ENCODE data around the gene RPL19. TPM values are rescaled to one million over a fixed set of nuclear protein-coding genes. Genes with fewer than 3 reads are reported as not detected.

The RPL19 gene
- total and polyA plus RNA-seq, 8 donors, result 1,114 to 4,546 (median 2,476) TPM

DNA sequence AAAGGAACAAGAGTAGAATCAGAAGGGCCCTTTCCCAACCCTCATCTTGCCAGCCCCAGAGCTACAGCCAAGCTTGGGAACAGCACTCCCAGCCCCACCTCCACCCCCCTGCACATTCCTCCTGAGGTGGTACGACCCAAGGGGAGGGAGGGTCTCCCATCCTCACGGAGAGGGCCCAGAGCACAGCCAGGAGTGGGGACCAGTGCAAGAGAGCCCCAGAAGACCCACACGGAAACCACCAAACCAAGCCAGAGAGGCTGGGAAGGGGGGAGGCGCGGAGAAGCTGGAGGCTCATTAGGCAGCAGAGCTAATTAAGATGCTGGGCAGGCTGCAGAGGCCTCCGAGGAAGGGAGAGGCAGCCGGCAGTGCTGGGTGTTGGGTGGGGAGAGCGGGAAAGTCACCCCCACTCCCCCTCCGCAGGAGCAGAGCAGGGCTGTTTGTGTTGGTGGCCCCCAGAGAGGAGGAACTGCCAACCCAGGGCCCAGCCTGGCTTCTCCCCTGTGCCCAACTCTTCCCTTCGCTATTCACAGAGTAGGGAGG lies 5.0 kb upstream of the RPL19 start:
- TF ChIP-seq, protein P1, sequence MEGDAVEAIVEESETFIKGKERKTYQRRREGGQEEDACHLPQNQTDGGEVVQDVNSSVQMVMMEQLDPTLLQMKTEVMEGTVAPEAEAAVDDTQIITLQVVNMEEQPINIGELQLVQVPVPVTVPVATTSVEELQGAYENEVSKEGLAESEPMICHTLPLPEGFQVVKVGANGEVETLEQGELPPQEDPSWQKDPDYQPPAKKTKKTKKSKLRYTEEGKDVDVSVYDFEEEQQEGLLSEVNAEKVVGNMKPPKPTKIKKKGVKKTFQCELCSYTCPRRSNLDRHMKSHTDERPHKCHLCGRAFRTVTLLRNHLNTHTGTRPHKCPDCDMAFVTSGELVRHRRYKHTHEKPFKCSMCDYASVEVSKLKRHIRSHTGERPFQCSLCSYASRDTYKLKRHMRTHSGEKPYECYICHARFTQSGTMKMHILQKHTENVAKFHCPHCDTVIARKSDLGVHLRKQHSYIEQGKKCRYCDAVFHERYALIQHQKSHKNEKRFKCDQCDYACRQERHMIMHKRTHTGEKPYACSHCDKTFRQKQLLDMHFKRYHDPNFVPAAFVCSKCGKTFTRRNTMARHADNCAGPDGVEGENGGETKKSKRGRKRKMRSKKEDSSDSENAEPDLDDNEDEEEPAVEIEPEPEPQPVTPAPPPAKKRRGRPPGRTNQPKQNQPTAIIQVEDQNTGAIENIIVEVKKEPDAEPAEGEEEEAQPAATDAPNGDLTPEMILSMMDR (IDR thresholded peaks at IDR 0.05), result no peak
- TF ChIP-seq EP300 (IDR thresholded peaks at IDR 0.05) (no peak), POLR2AphosphoS5 (IDR thresholded peaks at IDR 0.05) (no peak), POLR2A (IDR thresholded peaks at IDR 0.05) (no peak)
- peaks cover 0 to 41% (median 37%) of the 10 kb centered on the region in 4 donors for H3K36me3 ChIP-seq
- 73 to 83% (median 76%) methylated on average over 5 to 10 of the region's 10 CpGs for WGBS, 5 donors
- no peak overlapping the region for H3K4me3 ChIP-seq
- intact Hi-C loops (cut with DNase I; ENCODE audit: low total_unique reads), result no loop called here
- peak overlapping the region in 4 of 5 donors; percentile 10 to 97 (median 10) for H3K27ac ChIP-seq
- no peak for DNase-seq
- no peaks in the 10 kb centered on the region for H3K27me3 ChIP-seq
- H3K9me3 ChIP-seq, result no peaks in the 10 kb centered on the region
- peaks cover 28 to 58% (median 47%) of the 10 kb centered on the region in 4 donors for H3K4me1 ChIP-seq

DNA sequence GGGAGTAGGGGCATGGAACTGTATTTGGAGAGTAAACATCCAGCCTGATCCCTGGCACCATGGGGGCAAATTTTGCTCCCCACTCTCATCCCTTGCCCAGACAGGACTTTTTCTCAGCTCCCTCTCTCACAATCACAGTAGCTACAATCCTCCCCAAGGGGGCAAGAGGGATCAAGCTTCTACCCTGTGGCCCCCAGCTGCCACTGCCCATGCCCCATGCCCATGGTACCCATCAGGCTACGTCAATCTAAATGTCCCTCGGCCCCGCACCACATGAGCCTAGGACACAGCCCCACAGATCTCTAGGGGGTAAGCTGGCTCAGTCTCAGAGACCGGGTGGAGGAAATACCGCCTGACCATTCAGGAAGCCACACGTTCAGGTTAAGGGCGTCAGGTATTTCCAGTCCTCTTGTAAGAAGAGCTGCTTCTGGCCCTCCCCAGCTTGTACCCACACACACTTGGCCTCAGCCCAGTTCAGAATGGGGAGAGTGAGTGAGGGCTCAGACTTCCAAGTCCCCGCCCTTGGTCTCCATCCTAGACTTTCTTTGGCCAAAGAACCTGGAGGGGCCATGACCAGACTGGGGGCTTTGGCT lies 4.4 kb upstream of the RPL19 start:
- no peak for TF ChIP-seq POLR2A (IDR thresholded peaks at IDR 0.05)
- TF ChIP-seq EP300 (IDR thresholded peaks at IDR 0.05), result no peak
- TF ChIP-seq, protein P1 (IDR thresholded peaks at IDR 0.05), result no peak
- no peak for TF ChIP-seq POLR2AphosphoS5 (IDR thresholded peaks at IDR 0.05)
- Histone ChIP-seq H3K9me3 (no peaks in the 10 kb centered on the region), H3K4me3 (peak overlapping the region in 2 of 4 donors; percentile 79 to 83), H3K27me3 (no peaks in the 10 kb centered on the region), H3K27ac (peak overlapping the region in 4 of 5 donors; percentile 10 to 97 (median 10)), H3K4me1 (peaks cover 28 to 58% (median 47%) of the 10 kb centered on the region in 4 donors), H3K36me3 (peaks cover 0 to 35% (median 31%) of the 10 kb centered on the region in 4 donors)
- peak in 1 of 2 donors; percentile 55 for DNase-seq
- WGBS, 5 donors, result 53 to 74% (median 55%) methylated on average over 6 to 8 of the region's 8 CpGs
- intact Hi-C loops (cut with DNase I; ENCODE audit: low total_unique reads), result no loop called here

DNA sequence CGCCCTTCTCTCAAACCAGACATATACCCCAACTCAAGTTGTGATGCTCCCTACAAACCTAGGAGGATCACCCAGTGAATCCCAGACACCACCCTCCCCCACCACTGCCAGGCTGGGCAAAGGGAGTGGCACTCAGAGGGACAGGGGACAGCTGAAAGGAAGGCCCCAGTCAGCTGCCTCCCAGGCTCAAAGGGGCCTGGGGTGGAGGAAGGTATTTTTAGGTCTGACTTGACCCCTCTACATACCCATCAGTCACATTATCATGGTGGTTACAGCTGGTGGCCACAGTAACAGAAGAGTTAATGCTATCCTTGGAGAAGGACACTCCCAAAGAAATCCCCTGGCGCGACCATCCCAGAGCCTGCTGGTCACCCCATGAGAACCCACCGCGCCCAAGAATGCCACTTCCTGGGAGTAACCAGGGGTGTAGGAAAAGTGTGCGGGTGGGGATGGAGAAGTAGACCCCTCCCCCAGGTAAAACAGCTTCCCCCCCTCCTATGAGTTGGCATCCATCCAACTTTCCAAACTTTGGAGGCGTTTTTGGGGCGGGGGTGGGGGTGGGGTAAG lies 3.8 kb upstream of the RPL19 start:
- Histone ChIP-seq H3K27me3 (no peaks in the 10 kb centered on the region), H3K4me1 (peaks cover 34 to 65% (median 54%) of the 10 kb centered on the region in 4 donors), H3K36me3 (peaks cover under 1 to 31% (median 26%) of the 10 kb centered on the region in 4 donors), H3K27ac (peak overlapping the region in 3 of 5 donors; percentile 10 to 97 (median 97)), H3K9me3 (no peaks in the 10 kb centered on the region), H3K4me3 (peak overlapping the region; percentile 70 to 83 (median 78))
- intact Hi-C loops (cut with DNase I; ENCODE audit: low total_unique reads), result no loop called here
- 37 to 45% (median 41%) methylated on average over 6 to 8 of the region's 8 CpGs for whole genome bisulfite sequencing, 5 donors
- DNase-seq, result peak in 1 of 2 donors; percentile 50
- TF ChIP-seq, protein P1 (IDR thresholded peaks at IDR 0.05), result no peak
- TF ChIP-seq POLR2AphosphoS5 (IDR thresholded peaks at IDR 0.05), result no peak
- TF ChIP-seq EP300 (IDR thresholded peaks at IDR 0.05), result no peak
- TF ChIP-seq POLR2A (IDR thresholded peaks at IDR 0.05), result no peak

DNA sequence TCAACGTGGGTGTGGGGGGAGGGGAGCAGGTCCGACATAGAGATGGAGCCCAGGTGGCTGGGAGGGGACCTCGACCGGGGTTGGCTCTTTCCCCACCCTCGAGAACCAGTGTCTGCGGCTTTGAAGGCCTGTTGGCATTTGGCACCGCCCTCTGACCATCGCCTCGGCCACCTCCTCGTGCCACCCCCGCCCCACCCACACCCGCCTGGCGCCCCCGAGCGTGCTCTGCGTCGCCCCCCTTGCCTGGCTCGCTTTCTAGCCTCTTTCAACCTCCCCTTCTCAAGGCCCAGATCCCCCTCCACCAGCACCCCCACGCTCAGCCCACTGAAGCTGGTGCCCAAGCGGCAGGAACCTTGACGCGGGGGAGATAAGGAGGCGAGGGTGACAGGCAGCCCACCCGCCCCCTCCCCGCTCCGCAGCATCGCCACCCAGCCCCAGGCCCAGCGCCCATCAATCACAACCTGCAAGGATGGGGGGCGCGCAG lies 3.2 kb upstream of the RPL19 start:
- 1 to 3% (median 1%) methylated on average over 12 to 30 of the region's 30 CpGs for WGBS, 5 donors
- H3K36me3 ChIP-seq, result peaks cover 5 to 31% (median 26%) of the 10 kb centered on the region in 4 donors
- DNase-seq, result peak in 1 of 2 donors; percentile 69
- H3K27me3 ChIP-seq, result no peaks in the 10 kb centered on the region
- peak overlapping the region; percentile 70 to 83 (median 78) for H3K4me3 ChIP-seq
- peak overlapping the region in 4 of 5 donors; percentile 74 to 97 (median 96) for H3K27ac ChIP-seq
- TF ChIP-seq POLR2A (IDR thresholded peaks at IDR 0.05), result no peak
- peaks cover 38 to 70% (median 59%) of the 10 kb centered on the region in 4 donors for H3K4me1 ChIP-seq
- intact Hi-C loops (cut with DNase I; ENCODE audit: low total_unique reads), result no loop called here
- no peaks in the 10 kb centered on the region for H3K9me3 ChIP-seq

Measured in stomach (tissue), 9 donors.